GM18873 (cell line): ENCODE results near the gene NOS3.
"Not testable (repeated sequence)": the region's sequence is repeated elsewhere in the genome, so short reads cannot be mapped to it uniquely, and the experiment has no call there.

Experiments used
- ATAC-seq: cut with Tn5 transposase; IDR thresholded peaks from one replicate; pipeline ENCODE4 v1.9.1; 2021; ENCODE audit warnings: mild to moderate bottlenecking, moderate library complexity, moderate number of reproducible peaks; ENCODE audit not compliant: unreplicated experiment, low FRiP score

The NOS3 gene

DNA sequence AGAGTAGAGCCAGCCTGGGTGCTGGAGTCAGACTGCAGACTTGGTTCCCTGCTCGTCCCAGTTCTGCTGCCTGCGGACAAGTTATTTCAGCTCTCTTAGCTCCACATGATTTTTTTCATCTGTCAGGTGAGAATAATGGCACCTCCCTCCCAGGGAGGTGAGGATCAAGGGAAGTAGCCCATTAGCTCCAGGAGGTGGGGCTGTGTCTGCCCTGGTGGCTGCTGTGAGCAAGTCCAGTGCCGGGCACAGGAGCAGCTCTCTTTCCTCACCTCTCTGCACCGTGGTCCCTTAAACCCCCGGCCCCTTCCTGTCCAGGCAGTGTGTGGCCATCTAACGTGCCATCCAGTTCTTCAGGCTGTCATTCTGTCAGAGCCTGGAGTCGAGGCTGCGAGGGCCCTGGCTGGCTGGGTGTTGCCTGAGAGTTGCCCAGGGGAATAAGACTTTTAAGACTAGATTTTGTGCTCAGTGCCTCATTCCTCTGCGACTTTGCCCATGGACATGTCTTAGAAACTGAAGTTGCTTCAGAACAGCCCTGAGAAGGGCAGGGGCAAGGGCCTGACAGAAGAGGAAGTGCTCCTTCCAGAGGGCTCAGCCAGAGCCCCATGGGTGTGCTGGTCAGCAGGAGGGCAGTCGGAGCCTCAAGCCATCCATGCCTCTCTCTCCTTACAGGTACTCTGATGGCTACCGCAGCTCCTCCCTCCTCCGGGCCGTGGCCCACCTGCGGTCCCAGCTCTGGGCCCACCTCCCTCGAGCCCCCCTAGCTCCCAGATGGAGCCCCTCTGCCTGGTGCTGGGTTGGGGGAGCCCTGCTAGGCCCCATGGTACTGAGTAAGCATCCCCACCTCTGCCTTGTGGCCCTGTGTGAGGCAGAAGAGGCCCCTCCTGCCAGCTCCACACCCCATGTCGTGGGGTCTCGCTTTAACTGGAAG, 42.4 kb downstream of the NOS3 start:
- ATAC-seq: no peak

DNA sequence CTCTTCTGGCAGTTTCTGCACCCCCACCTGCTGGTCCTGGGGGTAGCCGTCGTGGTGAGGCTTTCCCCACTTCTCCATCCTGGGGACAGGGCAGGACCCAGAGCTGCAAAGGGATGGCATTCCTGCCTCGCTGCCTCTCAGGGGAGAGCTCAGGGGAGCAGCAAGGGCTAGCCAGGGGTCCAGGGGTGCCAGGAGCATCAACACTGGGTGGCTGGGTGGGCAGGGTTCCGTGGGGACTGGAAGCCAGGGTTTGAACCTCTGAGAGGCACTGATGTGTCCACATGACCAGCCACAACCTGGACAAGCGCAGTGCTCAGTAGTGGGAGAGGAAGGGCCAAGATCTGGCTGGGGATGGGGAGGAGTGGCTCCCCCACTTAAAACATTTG, 43.0 kb downstream of the NOS3 start:
- ATAC-seq: no peak

DNA sequence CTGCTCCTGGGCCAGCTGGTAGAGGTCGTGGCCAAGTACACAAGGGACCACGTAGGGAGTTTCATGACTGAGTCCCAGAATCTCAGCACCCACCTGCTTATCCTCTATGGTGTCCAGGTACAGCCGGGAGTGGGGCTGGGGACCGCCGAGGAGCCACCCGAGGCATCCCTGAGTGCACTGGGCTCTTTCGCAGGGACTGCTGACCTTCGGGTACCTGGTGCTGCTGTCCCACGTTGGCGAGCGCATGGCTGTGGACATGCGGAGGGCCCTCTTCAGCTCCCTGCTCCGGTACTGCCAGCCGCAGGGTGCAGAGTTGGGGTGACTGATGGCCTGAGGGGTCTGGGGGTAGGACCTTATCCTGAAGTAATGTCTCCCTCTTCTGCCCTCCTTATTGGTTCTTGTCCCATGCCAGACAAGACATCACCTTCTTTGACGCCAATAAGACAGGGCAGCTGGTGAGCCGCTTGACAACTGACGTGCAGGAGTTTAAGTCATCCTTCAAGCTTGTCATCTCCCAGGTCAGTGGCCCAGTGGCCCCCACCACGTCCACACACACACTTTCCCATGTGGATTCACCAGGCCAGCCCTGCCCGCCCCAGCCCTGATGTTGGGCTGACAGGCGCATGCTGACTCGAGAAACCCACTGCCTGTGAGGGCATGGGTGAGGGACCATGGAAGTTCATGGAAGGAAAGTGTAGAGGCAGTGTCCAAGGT, 43.7 kb downstream of the NOS3 start:
- ATAC-seq: no peak

DNA sequence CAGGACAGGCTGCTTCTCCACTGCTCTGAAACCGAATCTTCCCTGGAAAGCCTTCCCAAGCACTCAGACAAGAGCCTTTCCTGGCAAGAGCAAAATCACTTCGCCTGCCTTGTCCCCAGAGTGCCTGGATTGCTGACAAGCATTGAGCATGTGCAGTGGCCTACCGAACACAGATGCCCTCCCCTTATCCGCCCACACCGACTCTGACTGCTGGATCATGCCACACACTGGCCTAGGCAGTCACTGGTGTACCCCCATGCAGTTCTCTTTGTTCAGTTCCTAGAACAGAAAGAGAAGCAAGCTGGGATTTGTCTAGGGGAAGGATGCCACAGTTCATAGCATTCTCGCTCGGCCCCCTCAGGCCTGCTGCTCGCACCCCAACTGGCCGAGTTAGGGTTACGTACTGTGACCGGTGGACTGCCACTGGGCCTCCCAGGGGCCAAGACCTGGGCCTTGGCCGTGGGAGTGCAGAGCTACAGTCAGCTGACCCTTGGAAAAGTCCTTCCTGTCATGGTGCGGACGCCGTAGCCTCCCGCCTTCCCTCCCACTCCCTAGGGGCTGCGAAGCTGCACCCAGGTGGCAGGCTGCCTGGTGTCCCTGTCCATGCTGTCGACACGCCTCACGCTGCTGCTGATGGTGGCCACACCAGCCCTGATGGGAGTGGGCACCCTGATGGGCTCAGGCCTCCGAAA, 44.4 kb downstream of the NOS3 start:
- no peak for ATAC-seq

DNA sequence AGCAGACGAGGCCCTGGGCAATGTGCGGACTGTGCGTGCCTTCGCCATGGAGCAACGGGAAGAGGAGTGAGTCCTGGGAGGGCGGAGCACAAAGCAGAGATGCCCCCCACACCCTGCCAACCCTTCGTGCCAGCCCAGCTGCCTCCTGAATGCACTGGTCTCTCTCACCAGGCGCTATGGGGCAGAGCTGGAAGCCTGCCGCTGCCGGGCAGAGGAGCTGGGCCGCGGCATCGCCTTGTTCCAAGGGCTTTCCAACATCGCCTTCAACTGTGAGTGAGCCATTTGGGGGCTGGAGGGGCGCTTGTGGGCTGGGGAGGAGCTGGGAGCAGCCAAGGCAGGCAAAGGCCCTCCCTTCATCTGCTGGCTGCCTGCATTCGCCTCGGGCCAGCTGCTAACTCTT, 45.1 kb downstream of the NOS3 start:
- ATAC-seq: no peak

DNA sequence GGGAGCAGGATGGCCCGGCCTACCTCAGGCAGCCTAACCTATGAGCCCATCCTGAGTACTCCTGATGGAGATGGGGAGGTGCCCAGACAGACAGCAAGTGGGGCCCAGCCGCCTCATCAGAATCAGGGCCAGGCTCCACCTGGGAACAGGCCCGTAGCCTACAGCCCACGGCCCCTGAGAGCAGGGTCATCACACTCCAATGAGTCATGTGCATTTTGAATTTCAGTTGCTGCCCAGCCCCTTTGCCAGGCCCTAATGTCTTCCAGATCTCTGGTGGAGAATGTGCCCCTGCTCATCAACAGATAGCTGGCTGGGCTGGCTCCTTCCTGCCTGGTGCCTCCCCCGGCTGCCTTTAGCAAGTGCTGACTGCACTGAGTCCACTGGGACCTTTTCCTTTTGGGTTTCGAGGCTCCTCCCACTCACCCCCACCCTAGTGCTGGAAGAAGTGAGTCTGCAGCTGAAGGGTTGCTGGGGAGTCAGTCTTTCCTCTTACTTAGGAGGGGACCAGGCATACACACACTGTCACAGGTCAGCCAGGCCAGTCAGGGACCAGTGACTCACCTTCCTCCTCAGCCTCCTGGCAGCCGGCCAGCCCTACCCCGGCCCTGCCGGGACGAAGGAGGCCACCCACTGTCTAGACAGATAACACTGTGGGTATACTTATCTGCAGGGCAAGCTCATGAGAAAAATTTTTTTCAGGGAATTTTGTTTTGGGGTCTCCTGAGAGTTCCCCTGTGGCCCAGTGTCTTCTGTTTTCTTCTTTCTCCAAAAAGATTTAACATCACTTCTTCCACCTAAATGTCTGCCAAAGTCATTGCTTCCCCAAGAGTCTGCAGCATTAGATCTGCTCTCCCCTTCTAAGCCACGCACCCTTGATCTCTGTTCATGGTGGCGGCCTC, 48.4 kb downstream of the NOS3 start:
- no peak for ATAC-seq

DNA sequence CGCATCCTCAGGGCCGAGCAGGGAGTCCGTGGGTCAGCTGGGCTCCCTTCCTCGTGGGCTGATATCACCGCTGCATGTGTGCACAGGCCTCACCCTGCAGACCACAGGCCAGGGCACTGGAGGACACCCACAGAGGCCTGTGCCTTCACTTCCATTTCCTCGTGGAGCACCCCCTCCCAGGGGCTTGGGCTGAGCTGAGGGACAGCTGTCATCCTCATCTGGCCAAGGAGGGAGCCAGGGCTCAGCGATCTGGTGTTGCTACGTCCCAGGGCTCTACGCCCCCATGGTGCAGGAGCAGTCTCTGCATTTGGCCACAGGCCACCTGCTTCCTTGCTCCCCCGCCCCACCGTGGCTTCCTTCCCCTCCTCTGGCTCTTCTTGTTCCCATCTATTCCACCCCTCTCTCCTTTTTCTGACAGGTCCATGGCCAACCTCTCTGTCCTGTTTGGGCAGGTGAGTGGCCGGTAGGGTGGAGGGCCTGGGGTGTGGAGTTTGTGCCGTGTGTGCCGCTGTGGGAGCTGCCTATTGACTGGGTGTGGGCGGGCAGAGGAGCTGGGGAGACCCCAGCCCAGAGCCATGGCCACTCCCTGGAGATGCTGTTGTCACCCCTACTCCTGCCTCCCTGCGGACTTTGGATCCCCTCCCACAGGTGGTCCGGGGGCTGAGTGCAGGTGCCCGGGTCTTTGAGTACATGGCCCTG, 49.2 kb downstream of the NOS3 start:
- ATAC-seq: no peak

DNA sequence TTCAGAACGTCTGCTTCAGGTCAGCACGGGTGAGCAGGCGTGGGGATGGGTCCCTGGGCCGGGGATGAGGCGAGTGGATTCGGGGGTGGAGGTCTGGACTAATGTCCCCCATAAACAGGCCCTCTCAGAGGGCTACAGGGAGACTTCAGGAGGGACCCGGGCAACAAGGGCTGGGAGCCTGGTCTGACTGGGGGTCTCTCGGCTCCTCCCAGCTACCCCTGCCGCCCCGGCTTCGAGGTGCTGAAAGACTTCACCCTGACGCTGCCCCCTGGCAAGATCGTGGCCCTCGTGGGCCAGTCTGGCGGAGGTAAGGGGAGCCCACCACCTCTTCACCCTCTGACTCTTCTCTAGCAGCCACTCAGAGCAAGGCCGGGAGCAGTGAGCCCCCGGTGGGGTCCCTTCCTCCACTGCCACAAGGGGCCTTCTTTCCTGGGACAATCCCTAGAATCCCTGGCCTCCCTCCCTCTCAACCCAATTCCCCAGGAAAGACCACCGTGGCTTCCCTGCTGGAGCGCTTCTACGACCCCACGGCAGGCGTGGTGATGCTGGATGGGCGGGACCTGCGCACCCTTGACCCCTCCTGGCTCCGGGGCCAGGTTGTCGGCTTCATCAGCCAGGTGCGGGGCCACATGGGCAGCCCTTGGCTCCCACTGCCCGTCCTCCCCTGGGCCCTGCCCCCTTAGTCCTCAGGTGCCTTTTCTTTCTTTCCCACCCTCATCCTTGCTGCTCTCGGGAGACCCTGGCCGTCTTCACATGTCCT, 50.0 kb downstream of the NOS3 start:
- no peak for ATAC-seq

DNA sequence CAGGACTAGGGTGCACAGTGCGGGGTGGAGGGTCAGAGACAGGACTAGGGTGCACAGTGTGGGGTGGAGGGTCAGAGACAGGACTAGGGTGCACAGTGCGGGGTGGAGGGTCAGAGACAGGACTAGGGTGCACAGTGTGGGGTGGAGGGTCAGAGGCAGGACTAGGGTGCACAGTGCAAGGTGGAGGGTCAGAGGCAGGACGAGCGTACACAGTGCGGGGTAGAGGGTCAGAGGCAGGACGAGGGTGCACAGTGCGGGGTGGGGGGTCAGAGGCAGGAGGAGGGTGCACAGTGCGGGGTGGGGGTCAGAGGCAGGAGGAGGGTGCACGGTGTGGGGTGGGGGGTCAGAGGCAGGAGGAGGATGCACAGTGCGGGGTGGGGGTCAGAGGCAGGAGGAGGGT, 52.6 kb downstream of the NOS3 start:
- ATAC-seq: not testable (repeated sequence)

DNA sequence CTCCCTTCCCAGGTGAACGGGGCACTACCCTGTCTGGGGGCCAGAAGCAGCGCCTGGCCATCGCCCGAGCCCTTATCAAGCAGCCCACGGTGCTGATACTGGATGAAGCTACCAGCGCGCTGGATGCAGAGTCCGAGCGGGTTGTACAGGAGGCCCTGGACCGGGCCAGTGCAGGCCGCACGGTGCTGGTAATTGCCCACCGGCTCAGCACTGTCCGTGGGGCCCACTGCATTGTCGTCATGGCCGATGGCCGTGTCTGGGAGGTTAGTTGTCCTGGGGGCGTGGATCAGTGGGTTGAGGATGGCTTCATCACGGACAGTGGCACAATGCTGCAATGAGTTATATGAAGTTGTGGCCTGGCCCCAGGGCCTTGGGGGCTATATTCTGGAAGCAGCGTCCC, 53.1 kb downstream of the NOS3 start:
- no peak for ATAC-seq

DNA sequence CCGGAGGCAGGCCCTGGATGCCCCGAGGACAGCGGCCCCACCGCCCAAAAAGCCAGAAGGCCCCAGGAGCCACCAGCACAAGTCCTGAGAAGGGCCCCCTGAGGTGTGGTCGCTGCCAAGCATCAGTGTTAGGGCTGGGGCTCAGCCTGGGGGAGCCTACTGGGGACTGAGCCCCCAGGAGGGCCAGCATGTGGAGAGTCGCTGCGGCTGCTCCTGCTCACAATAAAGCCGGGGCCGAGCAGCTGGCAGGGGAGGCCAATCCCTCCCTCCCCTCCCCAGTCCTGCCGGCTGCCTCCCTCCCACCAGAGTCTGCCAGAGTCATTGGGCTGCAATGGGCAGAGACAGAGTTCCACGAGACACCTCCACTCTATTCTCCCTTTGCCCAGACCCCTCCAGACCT, 54.4 kb downstream of the NOS3 start:
- no peak for ATAC-seq

DNA sequence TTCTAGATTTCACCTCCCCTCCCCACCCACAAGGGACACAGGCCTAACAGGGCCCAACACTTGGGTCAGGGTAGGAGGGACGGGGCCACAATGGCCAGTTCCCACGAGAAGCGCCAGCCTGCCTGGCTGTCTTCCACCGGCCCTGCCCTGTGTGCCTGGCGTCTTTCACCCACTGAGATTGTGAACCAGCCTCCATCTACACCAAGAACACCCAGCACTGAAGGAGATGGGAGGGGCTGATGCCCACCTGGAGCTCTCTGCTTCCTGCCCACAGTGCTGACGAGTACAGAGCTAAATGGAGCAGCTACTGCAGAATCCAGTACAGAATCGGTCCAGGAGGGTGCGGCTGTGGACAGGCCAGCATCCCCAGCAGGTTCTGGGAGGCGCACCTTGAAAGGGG, 55.1 kb downstream of the NOS3 start:
- no peak for ATAC-seq

DNA sequence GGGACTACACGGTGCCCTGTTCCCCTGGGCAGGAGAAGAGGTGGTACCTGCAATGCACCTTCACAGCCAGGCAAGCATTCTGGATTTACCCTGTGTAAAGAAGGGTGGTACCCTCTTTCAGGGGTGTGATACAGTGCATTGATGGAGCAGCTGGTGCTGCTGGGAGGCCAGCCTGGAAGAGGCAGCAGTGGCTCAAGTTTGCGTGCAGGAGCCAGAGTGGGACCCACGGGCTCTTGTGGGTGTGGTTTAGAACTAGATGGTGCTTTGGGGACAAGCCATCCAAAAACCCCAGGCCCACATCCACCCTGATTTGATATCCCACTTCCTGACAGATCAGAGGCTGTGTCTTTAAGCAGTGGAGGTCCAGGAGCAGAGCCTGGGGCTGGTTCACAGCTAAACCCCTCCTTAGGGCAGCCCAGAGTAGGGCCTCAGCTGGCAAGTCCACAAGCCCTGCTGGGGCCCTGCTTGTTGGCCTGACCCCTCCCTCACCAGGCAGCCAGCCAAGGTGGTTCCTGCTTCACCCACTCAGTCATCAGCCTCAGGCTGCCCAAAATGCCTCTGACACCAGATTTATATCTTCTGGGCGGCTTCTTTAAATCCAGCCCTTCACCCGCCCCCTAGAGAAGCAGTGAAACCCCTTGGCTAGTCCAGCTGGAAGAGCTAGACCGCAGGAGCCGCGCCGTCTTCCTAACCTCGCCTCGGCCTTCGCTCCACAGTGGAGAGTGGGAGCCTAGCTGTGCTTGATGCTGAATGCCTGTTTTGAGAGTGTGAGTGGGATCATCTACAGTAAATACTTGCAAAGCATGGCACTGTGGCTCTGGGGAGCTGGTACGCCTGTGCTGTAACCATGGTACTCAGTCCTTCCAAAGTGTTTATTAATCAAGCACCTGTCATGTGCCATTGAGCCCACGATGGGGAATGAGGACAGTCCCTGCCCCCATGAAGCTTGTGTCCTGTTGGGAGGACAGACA, 56.1 kb downstream of the NOS3 start:
- no peak for ATAC-seq

DNA sequence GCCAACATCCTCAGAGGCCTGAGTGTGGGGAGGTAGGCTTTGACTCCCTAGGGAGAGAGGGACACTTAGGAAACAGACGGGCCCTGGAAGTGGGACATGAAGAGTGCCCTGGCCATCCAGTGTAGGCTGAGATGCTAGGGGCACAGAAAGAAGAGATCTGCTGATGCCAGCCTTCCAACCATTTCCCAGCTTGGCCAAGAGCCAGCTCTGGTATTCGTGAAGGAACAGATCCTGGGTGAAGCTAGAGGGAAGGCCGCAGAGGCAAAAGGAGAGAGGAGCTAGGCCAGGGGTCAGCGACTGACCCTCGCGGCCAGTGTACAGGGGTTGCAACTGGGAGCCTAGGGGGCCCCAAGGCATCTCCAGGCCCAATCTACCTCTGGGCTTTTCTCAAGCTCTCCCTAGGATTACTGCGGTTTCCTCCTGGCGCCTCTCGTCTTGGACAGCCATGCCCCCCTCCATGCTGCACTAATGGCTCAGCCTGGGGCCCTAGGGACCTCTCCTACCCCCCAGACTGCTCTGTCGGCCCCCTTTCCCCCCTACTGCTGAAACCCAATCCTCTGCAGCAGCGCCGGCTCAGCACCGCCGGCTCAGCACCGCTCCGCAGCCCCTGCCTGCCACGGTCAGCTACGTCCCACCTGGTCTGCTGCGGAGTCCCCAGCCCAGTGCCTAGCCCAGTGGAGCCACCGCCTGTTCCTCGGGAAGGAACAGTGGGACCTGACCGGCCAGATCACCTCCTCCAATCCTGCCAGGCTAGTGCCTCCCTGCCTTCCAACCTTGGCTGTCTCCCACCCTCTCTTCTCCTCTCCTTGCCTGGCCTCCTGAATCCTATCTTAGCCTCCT, 57.4 kb downstream of the NOS3 start, which contains the start of gene ASIC3:
TSS of gene ASIC3 (plus strand) at position 556 of the 840 bp plus-strand sequence. CDS start 355 bp downstream, outside the sequence.
- ATAC-seq: no peak

DNA sequence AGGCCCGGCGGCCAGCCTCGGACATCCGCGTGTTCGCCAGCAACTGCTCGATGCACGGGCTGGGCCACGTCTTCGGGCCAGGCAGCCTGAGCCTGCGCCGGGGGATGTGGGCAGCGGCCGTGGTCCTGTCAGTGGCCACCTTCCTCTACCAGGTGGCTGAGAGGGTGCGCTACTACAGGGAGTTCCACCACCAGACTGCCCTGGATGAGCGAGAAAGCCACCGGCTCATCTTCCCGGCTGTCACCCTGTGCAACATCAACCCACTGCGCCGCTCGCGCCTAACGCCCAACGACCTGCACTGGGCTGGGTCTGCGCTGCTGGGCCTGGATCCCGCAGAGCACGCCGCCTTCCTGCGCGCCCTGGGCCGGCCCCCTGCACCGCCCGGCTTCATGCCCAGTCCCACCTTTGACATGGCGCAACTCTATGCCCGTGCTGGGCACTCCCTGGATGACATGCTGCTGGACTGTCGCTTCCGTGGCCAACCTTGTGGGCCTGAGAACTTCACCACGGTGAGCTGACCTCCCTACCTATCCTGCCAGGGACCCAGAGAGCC, 58.2 kb downstream of the NOS3 start:
- ATAC-seq: no peak

DNA sequence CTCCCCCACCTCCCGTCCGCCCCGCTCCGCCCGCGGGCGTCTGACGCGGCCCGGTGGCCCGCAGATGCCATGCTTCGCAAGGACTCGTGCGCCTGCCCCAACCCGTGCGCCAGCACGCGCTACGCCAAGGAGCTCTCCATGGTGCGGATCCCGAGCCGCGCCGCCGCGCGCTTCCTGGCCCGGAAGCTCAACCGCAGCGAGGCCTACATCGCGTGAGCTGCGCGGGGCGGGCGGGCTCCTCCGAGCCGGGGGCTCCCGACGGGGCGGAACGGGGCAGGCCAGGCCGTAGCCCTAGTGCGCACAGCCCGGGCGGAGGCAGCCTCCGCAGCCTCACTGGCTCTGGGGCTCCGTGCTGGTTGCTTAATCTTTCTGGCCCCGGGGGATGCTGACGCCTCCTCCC, 60.3 kb downstream of the NOS3 start:
- ATAC-seq: no peak

DNA sequence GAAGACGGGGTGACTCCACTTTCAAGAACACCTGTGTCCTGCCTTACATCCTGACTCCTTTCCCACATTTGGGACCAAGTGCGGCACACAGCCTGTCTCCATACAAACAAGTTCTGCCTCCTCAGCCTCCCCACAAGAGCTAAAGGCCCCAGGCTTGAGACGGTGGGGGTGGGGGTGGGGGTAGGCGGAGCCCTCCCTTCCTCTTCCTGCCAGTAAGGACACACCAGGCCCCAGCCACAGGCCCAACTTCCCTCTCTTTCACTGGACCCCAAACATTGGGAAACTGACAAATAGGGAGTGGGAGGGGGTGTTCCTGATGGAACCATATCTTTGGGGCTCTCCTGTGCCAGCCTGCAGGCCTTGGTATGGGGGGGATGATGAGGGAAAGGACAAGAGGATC, 62.3 kb downstream of the NOS3 start:
- no peak for ATAC-seq
